GM19238 (cell line): ENCODE data around the gene DBR1.

ENCODE experiments used
- DNase-seq: peaks from one replicate; pipeline ENCODE4 v3.0.0; 2011; ENCODE audit warnings: low spot score; ENCODE audit not compliant: insufficient read length

Gene DBR1

GRCh38 chr3:138124188-138124587 lies 50.5 kb downstream of the DBR1 start:
- DNase-seq: no peak

- DNase-seq: no peak
Measured at GRCh38 chr3:138119423-138119766, 55.3 kb downstream of the DBR1 start.

GRCh38 chr3:138118612-138119422 lies 55.9 kb downstream of the DBR1 start:
- peak; percentile 37 for DNase-seq

- DNase-seq: peak; percentile 52
Measured at GRCh38 chr3:138114988-138115971, 59.4 kb downstream of the DBR1 start, which contains the start of gene DZIP1L. Gene DZIP1L, minus strand, starts transcription at chr3:138115608. Its CDS starts 11,637 bp downstream, at chr3:138103971.

- DNase-seq: no peak
Measured at GRCh38 chr3:138114431-138114918, 60.2 kb downstream of the DBR1 start.

- no peak for DNase-seq
Measured at GRCh38 chr3:138113326-138113725, 61.4 kb downstream of the DBR1 start.

GRCh38 chr3:138112362-138112761 lies 62.4 kb downstream of the DBR1 start:
- no peak for DNase-seq
